DOHH2 (cell line): ENCODE data around the gene CELA2B.

Experiments
- EZH2phosphoT487 ChIP-seq: fragments of 200-600 bp; sonication (generic); IDR thresholded peaks from 2 replicates; pipeline ENCODE4 v1.6.1; 2017; ENCODE audit warnings: borderline replicate concordance, mild to moderate bottlenecking, antibody characterized with exemption, low read length, moderate library complexity, mixed read lengths
- TF ChIP-seq, protein P1 (sequence below): fragments of 200-600 bp; sonication (generic); IDR thresholded peaks from one replicate; pipeline ENCODE4 v1.5.1; 2014; ENCODE audit warnings: antibody characterized with exemption, mild to moderate bottlenecking, low read depth, low read length; ENCODE audit not compliant: poor library complexity, severe bottlenecking

DNA sequence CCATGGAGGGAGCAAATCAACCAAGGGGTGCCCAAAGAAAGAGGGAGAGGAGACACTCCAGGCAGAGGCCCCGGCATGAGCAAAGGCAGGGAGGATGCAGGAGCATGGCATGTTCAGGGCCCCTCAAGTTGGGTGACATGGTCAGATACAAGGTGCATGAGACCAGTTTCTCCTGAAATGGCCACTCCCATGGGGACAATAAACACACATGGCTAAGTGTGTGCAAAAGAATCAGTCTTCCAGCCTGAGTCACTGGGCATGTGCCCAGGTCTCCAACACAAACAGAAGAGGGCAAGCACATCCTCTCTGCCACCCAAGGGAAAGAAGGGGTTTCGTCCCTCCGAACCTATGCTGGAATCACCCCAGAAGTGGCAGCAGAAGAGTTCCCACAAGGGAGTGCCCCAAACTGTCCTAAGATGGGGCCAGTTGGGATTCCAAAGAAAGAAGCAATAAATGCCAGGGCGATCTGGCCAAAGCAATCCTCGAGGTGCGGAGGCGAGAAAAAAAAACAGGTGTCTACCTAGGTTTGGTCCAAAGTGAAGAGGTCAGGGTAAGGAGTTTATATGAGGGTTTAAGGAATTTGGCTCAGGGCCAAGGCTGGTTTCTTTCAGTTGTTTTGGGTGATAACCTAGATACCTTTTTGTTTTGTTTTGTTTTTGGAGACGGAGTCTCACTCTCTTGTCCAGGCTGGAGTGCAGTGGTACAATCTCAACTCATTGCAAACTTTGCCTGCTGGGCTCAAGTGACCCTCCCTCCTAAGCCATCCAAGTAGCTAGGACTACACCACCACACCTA is 34.9 kb downstream of the CELA2B start:
- TF ChIP-seq, protein P1, sequence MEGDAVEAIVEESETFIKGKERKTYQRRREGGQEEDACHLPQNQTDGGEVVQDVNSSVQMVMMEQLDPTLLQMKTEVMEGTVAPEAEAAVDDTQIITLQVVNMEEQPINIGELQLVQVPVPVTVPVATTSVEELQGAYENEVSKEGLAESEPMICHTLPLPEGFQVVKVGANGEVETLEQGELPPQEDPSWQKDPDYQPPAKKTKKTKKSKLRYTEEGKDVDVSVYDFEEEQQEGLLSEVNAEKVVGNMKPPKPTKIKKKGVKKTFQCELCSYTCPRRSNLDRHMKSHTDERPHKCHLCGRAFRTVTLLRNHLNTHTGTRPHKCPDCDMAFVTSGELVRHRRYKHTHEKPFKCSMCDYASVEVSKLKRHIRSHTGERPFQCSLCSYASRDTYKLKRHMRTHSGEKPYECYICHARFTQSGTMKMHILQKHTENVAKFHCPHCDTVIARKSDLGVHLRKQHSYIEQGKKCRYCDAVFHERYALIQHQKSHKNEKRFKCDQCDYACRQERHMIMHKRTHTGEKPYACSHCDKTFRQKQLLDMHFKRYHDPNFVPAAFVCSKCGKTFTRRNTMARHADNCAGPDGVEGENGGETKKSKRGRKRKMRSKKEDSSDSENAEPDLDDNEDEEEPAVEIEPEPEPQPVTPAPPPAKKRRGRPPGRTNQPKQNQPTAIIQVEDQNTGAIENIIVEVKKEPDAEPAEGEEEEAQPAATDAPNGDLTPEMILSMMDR: no peak
- TF ChIP-seq EZH2phosphoT487: no peak
